A673 (cell line): ENCODE data around the gene C17orf67. TPM values are rescaled to one million over a fixed set of nuclear protein-coding genes. Genes with fewer than 3 reads are reported as not detected.

Source experiments
- BruUV-seq: library from RNA; stranded (reverse); fragments of 400-500 nt; replicated peaks from 2 replicates; lab custom pipeline; 2021; lab: Mats Ljungman, UMichigan
- CTCF ChIA-PET: fragments of 300-600 bp; sonication (Branson Sonifier 250); formaldehyde crosslinking; loops from one replicate; lab custom pipeline; 2022; ENCODE audit warnings: antibody characterized with exemption; lab: Charles Lee
- POLR2A ChIA-PET: fragments of 300-600 bp; sonication (Branson Sonifier 250); formaldehyde crosslinking; loops from one replicate; lab custom pipeline; 2022; ENCODE audit warnings: antibody characterized with exemption; ENCODE audit not compliant: low non-redundant PET; lab: Charles Lee
- DNase-seq: peaks from one replicate; pipeline ENCODE4 v3.0.0-alpha.2; 2015; ENCODE audit warnings: low spot score
- H3K27ac ChIP-seq: fragments of 200-600 bp; sonication (generic); 2 replicates; pipeline ENCODE4 v1.5.1; 2016; ENCODE audit warnings: mixed run types, low read depth, mild to moderate bottlenecking, mixed read lengths, antibody characterized with exemption, low read length; ENCODE audit not compliant: poor library complexity, severe bottlenecking
- H3K27me3 ChIP-seq: fragments of 200-600 bp; sonication (generic); replicated peaks from 2 replicates; pipeline ENCODE4 v1.6.1; 2017; ENCODE audit warnings: mixed run types, low read depth, mild to moderate bottlenecking, mixed read lengths, antibody characterized with exemption, low read length; ENCODE audit not compliant: insufficient read depth, poor library complexity
- H3K36me3 ChIP-seq: fragments of 200-600 bp; sonication (generic); 2 replicates; pipeline ENCODE4 v1.6.1; 2016; ENCODE audit warnings: mixed run types, mild to moderate bottlenecking, mixed read lengths, antibody characterized with exemption, low read length; ENCODE audit not compliant: insufficient read depth, poor library complexity, severe bottlenecking
- H3K4me1 ChIP-seq: fragments of 200-600 bp; sonication (generic); 2 replicates; pipeline ENCODE4 v1.6.1; 2017; ENCODE audit warnings: mixed run types, mild to moderate bottlenecking, mixed read lengths, antibody characterized with exemption, low read length; ENCODE audit not compliant: insufficient read depth, poor library complexity, severe bottlenecking
- H3K4me3 ChIP-seq: fragments of 200-600 bp; sonication (generic); 2 replicates; pipeline ENCODE4 v1.5.1; 2016; ENCODE audit warnings: low read depth, mixed run types, mild to moderate bottlenecking, mixed read lengths, low read length; ENCODE audit not compliant: poor library complexity, severe bottlenecking
- H3K9me3 ChIP-seq: fragments of 200-600 bp; sonication (generic); 2 replicates; pipeline ENCODE4 v1.6.1; 2016; ENCODE audit warnings: mixed run types, low read depth, mild to moderate bottlenecking, mixed read lengths, antibody characterized with exemption, low read length; ENCODE audit not compliant: poor library complexity, severe bottlenecking
- CTCF ChIP-seq: fragments of 300-800, 200-600 bp; sonication (generic); conservative IDR thresholded peaks from 2 replicates; pipeline ENCODE4 v1.5.1; 2017; ENCODE audit warnings: low read depth, mild to moderate bottlenecking, antibody characterized with exemption, low read length, moderate library complexity, mixed read lengths
- EZH2 ChIP-seq: fragments of 200-600 bp; sonication (generic); IDR thresholded peaks from 2 replicates; pipeline ENCODE4 v1.6.1; 2017; ENCODE audit warnings: borderline replicate concordance, low read depth, mild to moderate bottlenecking, mixed read lengths, antibody characterized with exemption, low read length; ENCODE audit not compliant: poor library complexity, severe bottlenecking
- intact Hi-C: fragments of 100-400 bp; cut with micrococcal nuclease; formaldehyde crosslinking; loops from one replicate; pipeline ENCODE4 v1.10.0; 2022; ENCODE audit not compliant: unreplicated experiment
- total RNA-seq: library from RNA; stranded (reverse); gene quantifications from 2 replicates; pipeline ENCODE4 v1.2.3, GENCODE V29; 2021

The C17orf67 gene
- total RNA-seq, 1 experiment from 2014 or later = 2.7 TPM

GRCh38 chr17:56778898-56779297 lies 54.8 kb downstream of the C17orf67 start:
- no peak for DNase-seq
- Histone ChIP-seq H3K27ac (no peak overlapping the region), H3K27me3 (no peaks in the 10 kb centered on the region), H3K4me1 (peaks cover 16% of the 10 kb centered on the region), H3K4me3 (no peak overlapping the region), H3K36me3 (no peaks in the 10 kb centered on the region), H3K9me3 (no peaks in the 10 kb centered on the region)
- ChIA-PET POLR2A (no interaction called here), CTCF (interaction anchor here (1.8 kb wide), 1 partner anchor 186 kb away, joined by 14 read pairs; the partner anchor contains the start of gene NOG)
- BruUV-seq = no TSS peak
- TF ChIP-seq EZH2 (no peak), CTCF (no peak)
- intact Hi-C loops = no loop called here

GRCh38 chr17:56777859-56778258 lies 55.9 kb downstream of the C17orf67 start:
- ChIA-PET POLR2A (no interaction called here), CTCF (no interaction called here)
- Histone ChIP-seq H3K27ac (no peak overlapping the region), H3K36me3 (no peaks in the 10 kb centered on the region), H3K27me3 (no peaks in the 10 kb centered on the region), H3K4me3 (no peak overlapping the region), H3K4me1 (peaks cover 16% of the 10 kb centered on the region), H3K9me3 (no peaks in the 10 kb centered on the region)
- TF ChIP-seq CTCF (no peak), EZH2 (no peak)
- DNase-seq = no peak
- BruUV-seq = no TSS peak
- intact Hi-C loops = no loop called here

- POLR2A ChIA-PET = no interaction called here
- CTCF ChIA-PET = no interaction called here
- no peaks in the 10 kb centered on the region for H3K27me3 ChIP-seq
- no peak overlapping the region for H3K4me3 ChIP-seq
- peaks cover 4% of the 10 kb centered on the region for H3K4me1 ChIP-seq
- TF ChIP-seq EZH2 (no peak), CTCF (no peak)
- no peak for DNase-seq
- H3K27ac ChIP-seq = no peak overlapping the region
- H3K9me3 ChIP-seq = no peaks in the 10 kb centered on the region
- no peaks in the 10 kb centered on the region for H3K36me3 ChIP-seq
- no TSS peak for BruUV-seq
- intact Hi-C loops = no loop called here
Observed at GRCh38 chr17:56774650-56775049, 59.1 kb downstream of the C17orf67 start.
